Vagina (tissue), 2 donors: ENCODE measurements around the gene LRRC26.

Experiments used
- CTCF ChIP-seq, 3 experiments: fragments of 450-650 bp in 2 of 3; fragments of 200-600 bp in 1 of 3; sonication (generic) in 1 of 3; IDR thresholded peaks; one replicate each; pipeline ENCODE4 v1.5.1; 2017 to 2019; ENCODE audit warnings: antibody characterized with exemption in 3 of 3, mild to moderate bottlenecking in 2 of 3, moderate library complexity in 2 of 3
- POLR2A ChIP-seq, 2 donors: fragments of 450-650 bp; IDR thresholded peaks; one replicate each; pipeline ENCODE4 v1.6.1; 2017; ENCODE audit warnings: antibody characterized with exemption in 2 of 2, mild to moderate bottlenecking in 2 of 2, moderate library complexity in 2 of 2
- POLR2AphosphoS5 ChIP-seq, 2 donors: sonication (generic); formaldehyde crosslinking; IDR thresholded peaks; one replicate each; pipeline ENCODE4 v1.9.0; 2017; ENCODE audit warnings: antibody characterized with exemption in 2 of 2, mild to moderate bottlenecking in 2 of 2, low read depth in 1 of 2; ENCODE audit not compliant: insufficient read depth in 1 of 2

DNA sequence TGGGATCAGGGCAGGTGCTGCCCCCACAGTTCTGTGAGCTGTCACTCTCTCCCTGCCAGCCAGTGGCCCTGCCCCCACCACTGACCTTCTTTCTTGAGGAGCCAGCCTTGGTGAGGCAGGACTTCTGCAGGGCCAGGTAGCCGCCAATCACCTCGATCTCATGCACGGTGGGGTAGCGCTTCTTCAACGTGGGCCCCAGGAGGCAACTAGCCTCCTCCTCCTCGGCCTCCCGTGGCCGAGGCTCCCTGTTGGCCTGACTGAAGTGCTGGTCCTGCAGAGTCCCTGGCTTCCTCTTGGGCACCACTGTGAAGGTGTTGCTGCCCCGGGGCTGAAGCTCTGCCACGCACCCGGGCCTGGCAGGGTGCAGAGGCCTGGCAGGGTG, 29.0 kb upstream of the LRRC26 start:
- TF ChIP-seq CTCF (IDR thresholded peaks at IDR 0.05) (no peak), POLR2A (IDR thresholded peaks at IDR 0.05) (no peak), POLR2AphosphoS5 (IDR thresholded peaks at IDR 0.05; ENCODE audit: insufficient read depth in 1 of 2, low read depth in 1 of 2) (no peak)
